Duodenal mucosa (tissue), 2 donors: ENCODE measurements around the gene TRIM65.
A peak's percentile ranks its signal among the peaks of the same experiment; 100 is the strongest.

Experiments used
- H3K27ac ChIP-seq: one replicate; pipeline ENCODE4 v1.7.0; 2013; ENCODE audit warnings: low read depth, low read length
- H3K27me3 ChIP-seq, 2 donors: one replicate each; pipeline ENCODE4 v1.7.0; 2013; ENCODE audit warnings: low read length in 2 of 2, control low read depth in 1 of 2; ENCODE audit not compliant: insufficient read depth in 2 of 2, control insufficient read depth in 1 of 2
- H3K36me3 ChIP-seq, 2 donors: one replicate each; pipeline ENCODE4 v1.7.0; 2013; ENCODE audit warnings: low read length in 2 of 2, control low read depth in 1 of 2; ENCODE audit not compliant: insufficient read depth in 2 of 2, control insufficient read depth in 1 of 2
- H3K4me1 ChIP-seq, 2 donors: one replicate each; pipeline ENCODE4 v1.7.0; 2013; ENCODE audit warnings: low read length in 2 of 2, control low read depth in 1 of 2; ENCODE audit not compliant: insufficient read depth in 2 of 2, control insufficient read depth in 1 of 2
- H3K4me3 ChIP-seq, 2 donors: one replicate each; pipeline ENCODE4 v1.7.0; 2013; ENCODE audit warnings: low read length in 2 of 2, low read depth in 1 of 2
- H3K9ac ChIP-seq, 2 donors: one replicate each; pipeline ENCODE4 v1.7.0; 2013; ENCODE audit warnings: low read length in 2 of 2, low read depth in 1 of 2
- H3K9me3 ChIP-seq, 2 donors: one replicate each; pipeline ENCODE4 v1.7.0; 2013; ENCODE audit warnings: low read length in 2 of 2, control low read depth in 1 of 2; ENCODE audit not compliant: control insufficient read depth in 1 of 2

TRIM65 gene

DNA sequence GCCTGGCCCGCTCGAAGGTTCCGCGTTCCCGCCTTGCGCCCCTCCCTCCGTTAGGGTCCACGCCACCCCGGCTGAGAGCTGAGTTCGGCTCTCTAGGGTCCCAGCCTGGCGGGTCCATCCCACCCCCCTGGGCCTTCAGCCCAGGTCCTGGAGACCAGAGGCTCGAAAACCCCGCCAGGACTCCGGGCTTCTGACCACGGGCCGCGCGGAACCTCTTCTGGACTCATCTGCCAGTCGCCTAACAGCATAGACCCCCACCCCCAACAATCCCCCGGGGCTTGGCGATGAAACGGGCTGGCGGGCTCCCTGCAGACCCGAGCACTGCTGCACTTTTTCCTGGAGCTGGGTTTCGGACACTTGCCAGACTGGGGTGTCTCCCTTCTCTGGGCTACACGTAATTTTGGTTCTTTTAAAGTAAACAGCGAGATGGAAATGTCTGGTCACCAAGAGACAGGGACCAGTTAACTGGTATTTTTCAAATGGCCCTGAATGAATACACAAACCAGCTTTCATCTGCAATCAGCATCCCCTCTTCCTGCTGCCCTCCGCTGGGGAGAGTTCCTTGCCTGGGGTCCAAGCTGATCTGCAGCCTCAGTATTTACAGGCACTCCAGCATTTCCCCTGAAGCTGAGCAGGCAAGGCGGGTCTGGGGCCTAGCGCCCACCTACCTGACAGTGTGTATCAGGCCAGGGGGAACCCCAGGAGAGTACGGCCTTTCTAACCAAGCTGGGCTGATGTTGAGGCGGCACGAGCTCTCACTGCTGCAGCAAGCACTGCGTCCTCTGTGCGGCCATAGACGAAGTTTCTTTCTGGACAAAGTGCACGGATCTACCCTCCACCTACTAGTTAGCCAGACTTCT is 639 bp upstream of the TRIM65 start:
- Histone ChIP-seq H3K9ac (peak overlapping the region in 1 of 2 donors; percentile 79), H3K27ac (peak overlapping the region; percentile 89), H3K9me3 (no peaks in the 10 kb centered on the region), H3K4me3 (peak overlapping the region; percentile 69 to 71), H3K36me3 (peaks cover 25 to 39% of the 10 kb centered on the region in 2 donors), H3K27me3 (no peaks in the 10 kb centered on the region), H3K4me1 (peaks cover 17 to 21% of the 10 kb centered on the region in 2 donors)

DNA sequence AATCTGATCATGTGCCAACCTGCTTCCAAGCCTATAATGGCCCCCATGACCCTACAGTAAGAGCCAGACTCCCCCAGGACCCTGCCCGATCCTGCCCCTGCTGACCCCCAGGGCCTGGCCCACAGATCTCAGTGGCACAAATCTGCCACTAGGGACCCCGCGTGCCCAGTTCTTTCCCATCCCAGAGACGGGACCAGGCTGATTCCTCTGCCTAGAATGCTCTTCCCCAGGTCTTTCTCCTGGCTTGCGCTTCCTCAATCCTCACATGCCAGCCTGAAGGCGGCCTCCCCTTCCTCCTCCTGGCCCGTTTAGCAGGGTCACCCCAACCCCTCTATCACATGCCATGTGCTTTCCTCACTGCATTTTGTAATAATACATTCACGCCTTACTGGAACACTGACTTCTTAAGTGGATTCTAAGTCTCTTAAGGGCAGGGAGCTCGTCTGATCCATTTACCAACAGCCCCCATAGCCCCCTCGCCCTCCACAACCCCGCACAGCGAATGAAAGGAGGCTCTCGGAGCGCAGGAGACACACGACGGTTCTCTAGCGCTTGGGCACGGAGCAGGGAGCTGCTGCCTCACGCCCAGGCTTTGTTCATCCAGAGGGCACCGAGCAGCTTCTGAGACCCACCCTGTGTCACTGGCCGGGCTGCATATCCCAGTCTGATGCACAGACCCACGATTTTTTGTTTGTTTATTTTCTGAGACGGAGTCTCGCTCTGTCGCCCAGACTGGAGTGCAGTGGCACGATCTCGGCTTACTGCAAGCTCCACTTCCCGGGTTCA is 1.2 kb downstream of the TRIM65 start:
- Histone ChIP-seq H3K4me1 (peaks cover 27 to 34% of the 10 kb centered on the region in 2 donors), H3K9ac (peak overlapping the region; percentile 73 to 79), H3K9me3 (no peaks in the 10 kb centered on the region), H3K27ac (no peak overlapping the region), H3K36me3 (peaks cover 13 to 35% of the 10 kb centered on the region in 2 donors), H3K4me3 (peak overlapping the region; percentile 69 to 71), H3K27me3 (no peaks in the 10 kb centered on the region)

DNA sequence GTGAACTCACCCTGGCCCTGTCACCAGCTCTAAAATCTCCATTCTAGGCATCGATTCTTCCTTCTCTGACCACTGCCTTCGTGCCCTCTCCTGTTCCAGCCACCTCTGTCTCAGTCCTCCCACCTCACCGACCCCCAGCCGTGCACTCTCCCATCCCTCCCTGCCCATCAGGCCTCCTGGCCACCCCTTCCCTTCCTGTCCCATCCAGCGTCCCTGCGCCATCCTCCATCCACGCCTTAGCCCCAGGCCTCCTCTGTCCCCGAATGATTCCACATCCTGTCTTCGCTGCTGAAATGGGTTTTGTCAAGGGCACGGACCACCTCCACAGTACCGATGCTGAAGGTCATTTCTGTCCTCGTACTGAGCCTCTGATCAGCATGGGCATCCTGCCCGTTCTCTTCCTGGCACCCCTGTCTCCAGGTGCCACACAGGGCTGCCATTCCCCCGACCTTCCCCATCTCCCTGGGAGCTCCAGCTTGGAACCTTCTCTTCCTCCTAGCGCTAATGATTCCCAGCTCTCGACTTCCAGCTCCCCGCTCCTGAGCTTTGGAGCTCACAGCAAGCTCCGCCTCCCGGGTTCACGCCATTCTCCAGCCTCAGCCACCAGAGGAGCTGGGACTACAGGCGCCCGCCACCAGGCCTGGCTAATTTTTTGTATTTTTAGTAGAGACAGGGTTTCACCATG is 2.6 kb downstream of the TRIM65 start:
- no peak overlapping the region for H3K27ac ChIP-seq
- H3K4me3 ChIP-seq, result no peak overlapping the region
- peaks cover 8 to 34% of the 10 kb centered on the region in 2 donors for H3K36me3 ChIP-seq
- peaks cover 27 to 34% of the 10 kb centered on the region in 2 donors for H3K4me1 ChIP-seq
- H3K9ac ChIP-seq, result no peak overlapping the region
- no peaks in the 10 kb centered on the region for H3K27me3 ChIP-seq
- no peaks in the 10 kb centered on the region for H3K9me3 ChIP-seq

DNA sequence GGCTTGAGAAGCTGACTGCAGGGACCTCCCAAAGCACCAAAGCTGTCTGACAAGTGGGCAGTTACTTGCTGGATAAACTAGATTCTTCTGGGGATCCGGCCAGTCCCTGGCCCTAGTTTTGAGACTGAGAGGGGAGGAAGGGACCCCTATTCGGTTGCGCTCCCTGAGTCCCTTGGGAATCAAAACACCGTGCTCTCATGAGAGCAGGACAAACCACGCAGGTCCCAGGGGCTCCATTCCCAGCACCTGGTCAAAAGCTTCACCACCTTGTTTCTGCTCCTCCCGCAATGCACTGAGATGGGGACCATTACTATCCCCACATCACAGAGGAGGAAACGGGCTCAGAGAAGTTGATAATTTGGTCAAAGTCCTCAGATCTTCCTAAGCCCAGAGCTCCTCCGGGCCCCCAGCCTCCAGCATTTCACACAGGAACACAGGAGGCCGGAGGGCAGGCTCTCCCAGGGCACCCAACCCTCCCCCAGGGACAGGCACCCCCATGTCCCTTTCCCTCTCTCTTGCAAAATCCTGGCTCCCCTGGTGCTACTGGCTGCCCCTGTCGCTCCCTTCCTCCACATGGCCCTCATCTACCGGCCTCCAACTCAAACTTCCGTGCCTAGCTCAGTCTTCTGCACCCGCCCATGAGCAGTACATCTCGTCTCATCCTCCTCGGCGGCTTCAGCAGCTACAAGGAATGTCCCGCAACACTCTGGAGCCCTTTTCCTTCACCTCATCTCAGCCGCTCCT is 3.3 kb downstream of the TRIM65 start:
- no peak overlapping the region for H3K4me3 ChIP-seq
- no peak overlapping the region for H3K9ac ChIP-seq
- H3K27me3 ChIP-seq, result no peaks in the 10 kb centered on the region
- H3K27ac ChIP-seq, result no peak overlapping the region
- H3K36me3 ChIP-seq, result peaks cover 8 to 31% of the 10 kb centered on the region in 2 donors
- no peaks in the 10 kb centered on the region for H3K9me3 ChIP-seq
- H3K4me1 ChIP-seq, result peaks cover 27 to 34% of the 10 kb centered on the region in 2 donors

DNA sequence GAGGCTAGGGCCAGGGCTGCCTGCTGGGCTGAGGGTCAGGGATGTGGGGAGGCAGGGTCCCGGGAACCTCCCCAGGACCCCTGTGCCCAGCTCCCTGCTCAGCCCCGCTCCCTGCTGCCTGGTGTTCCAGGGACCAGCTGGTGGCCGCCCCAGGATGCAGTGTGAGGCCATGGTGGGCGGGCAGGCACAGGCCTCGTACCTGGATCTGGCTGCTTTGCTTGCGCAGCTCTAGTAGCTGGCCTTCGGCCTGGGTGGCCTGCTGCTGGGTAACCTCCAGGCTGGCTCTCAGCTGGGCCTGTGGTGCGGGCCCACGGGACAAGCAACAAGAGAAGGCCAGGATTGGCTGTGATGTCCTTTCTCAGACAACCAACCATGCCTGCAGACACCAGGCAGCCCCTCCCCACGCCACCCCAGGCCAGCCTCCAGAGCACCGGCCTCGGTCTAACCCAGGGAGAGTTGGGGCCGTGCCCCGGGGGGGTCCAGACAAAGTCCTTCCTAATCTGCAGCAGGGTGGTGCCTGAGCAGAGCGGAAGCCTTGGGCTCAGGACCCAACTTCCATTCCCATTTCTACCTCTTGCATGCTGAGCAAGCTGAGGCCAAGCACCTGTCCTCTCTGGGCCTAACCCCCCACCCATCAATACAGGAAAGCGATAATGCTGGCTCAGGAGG is 4.1 kb downstream of the TRIM65 start:
- peaks cover 27 to 34% of the 10 kb centered on the region in 2 donors for H3K4me1 ChIP-seq
- H3K4me3 ChIP-seq, result no peak overlapping the region
- no peaks in the 10 kb centered on the region for H3K27me3 ChIP-seq
- no peaks in the 10 kb centered on the region for H3K9me3 ChIP-seq
- H3K36me3 ChIP-seq, result peaks cover 2 to 28% of the 10 kb centered on the region in 2 donors
- no peak overlapping the region for H3K27ac ChIP-seq
- no peak overlapping the region for H3K9ac ChIP-seq

DNA sequence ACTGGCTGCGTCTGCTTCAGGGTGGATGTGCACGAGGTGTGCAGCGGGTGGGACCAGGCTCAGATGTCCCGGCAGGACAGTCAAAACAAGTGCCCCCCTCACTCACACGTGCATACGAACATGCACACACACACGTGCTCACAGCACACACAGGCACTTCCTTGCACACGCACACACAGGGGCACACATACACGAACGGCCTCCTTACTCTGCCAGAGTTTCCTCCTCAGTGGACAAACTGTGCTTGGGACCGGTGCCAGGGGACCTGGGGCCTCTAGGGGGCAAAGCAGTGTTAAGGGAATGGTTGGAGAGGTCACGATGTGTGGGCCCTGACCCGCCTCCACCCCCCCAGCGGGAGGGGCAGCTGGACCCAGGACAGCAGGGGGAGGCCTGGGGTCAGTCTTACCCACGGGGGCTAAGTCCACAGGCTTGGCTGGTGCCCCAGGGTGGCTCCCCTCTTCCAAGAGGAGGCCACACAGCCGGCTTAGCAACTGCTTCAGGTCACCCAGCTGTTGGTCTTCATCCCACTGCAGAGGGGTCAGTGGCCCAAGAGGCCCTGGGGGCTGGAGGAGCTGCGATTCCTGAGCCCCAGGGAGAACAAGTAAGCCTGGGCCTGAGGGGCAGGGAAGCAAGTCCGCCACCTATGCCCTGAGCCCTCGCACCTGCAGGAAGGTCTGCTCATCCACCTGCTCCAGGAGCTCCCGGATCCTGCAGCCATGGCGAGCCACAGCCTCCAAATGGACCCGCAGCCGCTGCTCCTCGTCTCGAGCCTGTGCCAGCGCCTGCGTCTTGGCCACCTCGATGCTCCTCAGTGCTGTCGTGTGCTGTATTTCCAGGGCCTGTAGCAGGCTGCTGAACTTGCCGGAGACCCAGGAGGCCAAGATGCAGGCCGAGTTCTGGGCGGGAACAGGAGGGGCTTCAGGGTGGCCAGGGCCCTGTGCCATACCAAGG is 4.9 kb downstream of the TRIM65 start:
- no peak overlapping the region for H3K4me3 ChIP-seq
- no peaks in the 10 kb centered on the region for H3K9me3 ChIP-seq
- H3K36me3 ChIP-seq, result peaks cover 0 to 26% of the 10 kb centered on the region in 2 donors
- H3K4me1 ChIP-seq, result peaks cover 21 to 34% of the 10 kb centered on the region in 2 donors
- H3K9ac ChIP-seq, result no peak overlapping the region
- no peak overlapping the region for H3K27ac ChIP-seq
- H3K27me3 ChIP-seq, result no peaks in the 10 kb centered on the region

DNA sequence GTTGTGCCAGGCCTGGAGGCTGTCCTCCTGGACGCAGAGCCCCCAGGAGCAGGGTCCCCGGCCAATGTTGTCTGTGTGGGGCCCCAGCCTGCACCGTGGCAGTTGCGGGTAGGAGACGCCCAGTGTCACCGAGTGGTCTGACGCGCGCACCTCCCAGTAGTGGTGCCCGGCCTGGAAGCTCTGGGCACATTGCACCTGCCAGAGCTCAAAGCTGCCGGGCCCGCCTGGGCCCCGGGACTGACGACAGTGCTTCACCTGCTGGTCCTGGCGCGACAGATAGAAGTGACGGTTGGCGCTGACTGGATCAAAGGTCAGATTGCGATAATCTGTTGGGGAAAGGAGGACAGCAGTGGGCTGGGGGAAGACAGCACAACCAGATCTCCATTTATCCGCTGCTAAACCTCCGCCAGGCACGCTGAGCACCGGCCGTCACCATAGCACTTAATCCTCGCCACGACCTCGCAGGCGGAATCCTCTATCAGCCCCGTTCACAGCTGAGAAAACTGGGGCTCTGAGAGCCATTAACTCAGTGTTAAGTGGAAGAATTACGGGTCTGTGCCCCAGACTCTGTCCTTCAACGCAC is 5.6 kb downstream of the TRIM65 start:
- H3K9ac ChIP-seq, result no peak overlapping the region
- H3K4me1 ChIP-seq, result peaks cover 21 to 34% of the 10 kb centered on the region in 2 donors
- peaks cover 0 to 26% of the 10 kb centered on the region in 2 donors for H3K36me3 ChIP-seq
- no peaks in the 10 kb centered on the region for H3K9me3 ChIP-seq
- H3K4me3 ChIP-seq, result no peak overlapping the region
- H3K27ac ChIP-seq, result no peak overlapping the region
- H3K27me3 ChIP-seq, result no peaks in the 10 kb centered on the region

DNA sequence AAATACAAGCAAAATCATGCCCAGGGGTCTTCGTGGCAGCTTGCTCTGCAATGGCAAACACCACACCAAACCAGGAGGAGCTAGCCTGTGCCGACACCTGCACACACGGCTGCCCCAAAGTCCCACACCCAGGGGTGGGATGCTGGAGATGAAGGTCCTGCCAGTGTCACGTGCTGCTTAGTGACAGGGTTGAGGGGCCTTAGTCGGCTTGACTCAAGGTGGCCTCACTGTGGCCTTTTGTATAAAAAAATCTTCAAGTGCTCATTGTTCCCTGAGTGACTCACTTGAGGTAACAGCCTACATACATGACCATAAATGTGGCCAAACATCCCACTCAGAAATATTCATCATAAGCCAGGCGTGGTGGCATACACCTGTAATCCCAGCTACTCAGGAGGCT is 7.3 kb downstream of the TRIM65 start:
- Histone ChIP-seq H3K9ac (no peak overlapping the region), H3K9me3 (no peaks in the 10 kb centered on the region), H3K36me3 (peaks cover 0 to 26% of the 10 kb centered on the region in 2 donors), H3K27ac (no peak overlapping the region), H3K27me3 (no peaks in the 10 kb centered on the region), H3K4me1 (peaks cover 10 to 21% of the 10 kb centered on the region in 2 donors), H3K4me3 (no peak overlapping the region)
